NCI-H524 (cell line): ENCODE data around the gene C15orf39.
"Not testable (repeated sequence)": the region's sequence is repeated elsewhere in the genome, so short reads cannot be mapped to it uniquely, and the experiment has no call there.

Source experiments
- DNase-seq, 2 experiments: peaks; one replicate each; lab custom pipeline; 2025; lab: John Stamatoyannopoulos, UW

C15orf39 gene

DNA sequence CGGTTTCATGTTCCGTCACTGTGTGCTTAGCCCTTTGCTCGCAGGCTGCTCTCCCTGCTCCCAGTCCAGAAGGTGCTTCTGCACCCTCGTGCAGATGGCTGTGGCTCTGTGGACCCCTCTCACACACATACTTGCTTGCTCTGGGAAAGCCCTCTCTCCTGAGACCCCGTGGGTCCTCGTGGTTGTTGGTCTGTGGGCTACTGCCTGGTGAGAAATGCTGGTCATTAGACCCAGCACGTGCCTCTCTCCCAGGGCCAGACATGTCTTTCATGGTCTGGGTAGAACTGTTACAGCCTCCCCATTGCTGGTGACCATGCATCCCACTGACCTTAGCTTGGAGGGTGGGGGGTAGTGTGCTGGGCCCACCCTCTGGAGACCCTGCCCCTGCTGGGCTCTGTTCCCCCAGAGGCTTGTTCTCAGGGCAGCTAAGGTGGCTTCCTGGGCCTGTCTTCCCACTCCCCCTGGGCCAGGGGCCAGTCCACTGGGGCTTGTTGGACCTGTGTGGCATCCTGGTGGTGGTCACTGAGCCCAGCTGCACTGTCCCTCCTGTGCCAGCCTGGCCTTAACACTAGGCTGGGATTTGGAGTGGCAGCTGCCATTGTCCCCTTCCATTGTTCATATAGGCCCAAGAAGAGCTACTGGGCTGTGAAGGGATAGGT lies 10.6 kb downstream of the C15orf39 start:
- no peak for DNase-seq

DNA sequence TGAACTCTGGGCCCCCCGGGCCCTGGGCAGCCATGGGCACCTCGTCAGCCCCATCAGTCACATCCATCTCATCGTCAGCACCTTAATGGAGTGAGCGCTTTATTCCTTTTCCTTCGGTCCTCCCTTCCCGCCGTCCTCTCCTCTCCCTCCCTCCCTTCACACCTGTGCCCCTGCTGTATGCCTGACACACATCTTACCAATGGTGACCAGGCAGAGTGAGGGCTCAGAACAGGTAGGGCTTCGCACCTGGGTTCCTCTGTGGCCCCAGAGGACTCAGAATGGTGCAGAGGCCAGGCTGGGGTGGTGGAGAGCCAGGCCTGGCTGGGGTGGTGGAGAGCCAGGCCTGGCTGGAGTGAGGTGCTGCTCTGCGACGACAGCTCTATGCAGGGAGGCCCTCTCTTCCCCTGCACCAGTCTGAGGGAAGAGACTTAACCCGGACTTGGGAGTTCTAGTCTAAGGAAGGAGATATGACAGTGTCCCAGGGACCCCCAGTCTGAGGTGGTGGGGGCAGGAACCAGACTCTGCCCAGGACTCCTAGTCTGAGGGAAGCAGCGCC lies 11.6 kb downstream of the C15orf39 start:
- DNase-seq = no peak

DNA sequence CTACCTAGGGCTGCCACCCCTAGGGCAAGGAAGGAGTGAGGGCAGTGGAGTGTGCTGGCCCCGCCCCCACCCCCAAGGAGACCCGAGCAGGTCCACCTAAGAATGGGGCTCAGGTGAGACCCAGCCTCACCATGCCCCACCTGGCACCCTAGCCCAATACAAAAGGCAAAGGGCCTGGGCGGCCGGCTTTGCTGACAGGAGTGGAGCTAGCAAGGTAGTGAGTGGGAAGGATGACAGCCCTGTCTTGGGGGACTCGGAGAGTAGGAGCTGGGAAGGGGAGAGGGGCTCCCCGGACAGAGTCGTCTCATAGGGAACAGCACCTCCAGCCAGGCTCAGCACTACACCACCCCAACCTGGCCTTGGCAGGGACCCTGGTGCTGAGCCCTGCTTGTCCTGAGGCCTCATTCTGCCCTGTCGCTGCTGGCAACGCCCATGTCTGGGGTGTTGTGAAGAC lies 12.1 kb downstream of the C15orf39 start:
- no peak for DNase-seq

DNA sequence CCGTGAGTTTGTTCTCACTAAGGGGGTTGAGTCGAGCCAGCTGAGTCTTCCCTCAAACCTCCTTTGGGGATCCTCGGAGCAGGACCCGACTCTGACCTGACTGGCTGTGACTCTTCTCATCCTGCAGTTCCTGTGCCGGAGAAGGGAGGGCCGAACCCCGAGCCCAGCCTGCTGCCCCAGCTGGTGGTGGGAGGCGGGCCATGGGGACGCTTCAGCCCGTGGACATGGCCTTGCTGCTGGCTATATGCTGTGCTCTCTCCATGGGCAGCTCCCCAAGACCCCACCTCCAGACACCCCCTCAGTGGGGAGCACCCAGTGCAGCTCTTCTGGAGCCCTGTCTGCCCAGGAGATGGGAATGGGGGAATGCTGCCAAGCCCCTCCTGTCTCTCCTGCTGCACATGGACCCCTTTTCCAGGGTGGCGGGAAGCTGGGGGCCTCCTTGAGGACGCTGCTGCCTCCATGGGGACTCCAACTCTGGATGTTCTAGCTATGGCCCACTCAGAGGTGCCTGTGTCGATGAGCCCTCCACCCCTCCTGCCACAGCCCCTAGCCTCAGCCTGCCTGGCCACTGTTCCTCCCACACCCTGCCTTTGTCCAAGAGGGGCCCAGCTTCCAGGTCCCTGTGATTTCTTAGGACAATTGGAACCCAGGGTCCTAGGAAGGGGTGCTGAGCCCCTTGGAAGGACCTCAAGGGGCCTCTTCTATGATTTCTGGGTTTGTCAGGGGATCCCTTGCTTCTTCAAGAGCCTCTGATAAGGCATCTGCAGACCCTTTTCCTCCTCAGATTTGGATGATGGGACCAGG lies 12.8 kb downstream of the C15orf39 start:
- DNase-seq = no peak

DNA sequence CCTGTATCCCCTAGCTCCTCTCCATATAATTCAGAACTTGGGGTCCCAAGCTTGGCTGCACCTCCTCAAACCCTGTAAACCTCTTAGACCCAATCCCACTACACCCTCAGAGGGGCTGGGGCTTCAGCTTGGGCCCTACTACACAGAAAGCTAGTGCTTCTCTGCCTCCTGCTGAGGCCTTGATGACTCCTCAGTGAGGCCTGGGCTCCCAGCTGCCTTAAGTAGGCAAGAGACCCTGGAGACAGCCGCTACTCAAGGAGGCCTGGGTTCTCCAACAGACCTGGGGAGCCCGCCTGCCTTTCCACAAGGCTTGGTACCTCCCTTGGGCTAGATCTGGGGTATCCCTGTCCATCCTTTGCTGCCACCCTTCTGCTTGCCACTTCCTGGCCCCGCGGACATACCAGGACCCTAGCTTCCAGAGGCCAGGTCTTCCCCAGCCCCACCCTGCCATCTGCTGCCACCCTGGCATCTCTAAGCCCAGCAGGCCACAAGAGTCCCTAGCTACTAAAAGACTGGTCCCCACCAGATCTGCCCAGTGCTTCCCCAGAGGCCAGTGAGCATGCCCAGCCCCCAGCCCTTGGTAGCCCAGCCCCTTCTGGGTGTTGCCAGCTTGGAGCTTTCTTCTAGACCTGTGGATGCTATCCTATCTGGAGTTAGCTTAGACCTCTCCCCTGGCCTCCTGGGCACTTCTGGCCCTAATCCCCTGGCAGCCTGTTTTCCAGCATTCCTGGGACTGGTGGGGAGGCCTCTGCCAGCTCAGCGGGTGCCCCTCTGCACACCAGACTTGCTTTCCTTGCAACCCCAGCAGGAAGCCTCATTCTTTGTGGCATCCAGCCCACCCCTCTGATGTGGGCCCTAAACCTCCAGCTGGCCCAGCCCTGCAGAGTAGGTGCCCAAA lies 13.7 kb downstream of the C15orf39 start:
- peak; percentile 60 to 65 for DNase-seq

DNA sequence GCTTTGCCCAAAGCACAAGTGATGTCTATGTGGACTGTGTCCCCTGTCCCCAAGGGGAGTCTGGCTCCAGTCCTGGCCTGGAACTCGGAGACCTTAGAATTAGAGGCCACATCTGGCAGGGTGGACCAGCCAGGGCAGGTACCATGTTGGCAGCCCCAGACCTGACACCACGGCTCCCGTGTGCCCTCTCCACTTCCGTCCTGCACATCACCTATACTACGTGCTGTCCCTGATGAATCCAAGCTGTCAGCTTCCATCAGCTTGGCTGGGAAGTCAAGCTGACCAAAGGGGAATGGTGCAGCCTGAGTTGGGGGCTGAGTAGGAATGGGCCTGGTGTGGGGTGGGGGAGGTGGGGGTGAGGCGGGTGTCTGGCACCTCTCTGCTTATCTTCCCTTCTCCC lies 15.3 kb downstream of the C15orf39 start:
- no peak for DNase-seq

DNA sequence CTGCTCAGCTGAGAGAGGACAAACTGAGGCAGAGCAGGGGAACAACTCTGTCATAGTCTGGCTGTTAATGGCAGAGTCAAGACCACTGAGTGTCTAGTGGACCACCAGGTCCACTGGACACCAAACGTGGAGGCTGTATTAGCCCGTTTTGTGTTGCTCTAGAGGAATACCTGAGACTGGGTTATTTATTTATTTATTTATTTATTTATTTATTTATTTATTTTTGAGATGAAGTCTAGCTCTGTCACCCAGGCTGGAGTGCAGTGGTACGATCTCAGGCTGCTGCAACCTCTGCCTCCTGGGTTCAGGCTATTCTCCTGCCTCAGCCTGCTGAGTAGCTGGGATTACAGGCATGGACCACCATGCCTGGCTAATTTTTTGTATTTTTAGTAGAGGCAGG lies 15.9 kb downstream of the C15orf39 start:
- not testable (repeated sequence) for DNase-seq

DNA sequence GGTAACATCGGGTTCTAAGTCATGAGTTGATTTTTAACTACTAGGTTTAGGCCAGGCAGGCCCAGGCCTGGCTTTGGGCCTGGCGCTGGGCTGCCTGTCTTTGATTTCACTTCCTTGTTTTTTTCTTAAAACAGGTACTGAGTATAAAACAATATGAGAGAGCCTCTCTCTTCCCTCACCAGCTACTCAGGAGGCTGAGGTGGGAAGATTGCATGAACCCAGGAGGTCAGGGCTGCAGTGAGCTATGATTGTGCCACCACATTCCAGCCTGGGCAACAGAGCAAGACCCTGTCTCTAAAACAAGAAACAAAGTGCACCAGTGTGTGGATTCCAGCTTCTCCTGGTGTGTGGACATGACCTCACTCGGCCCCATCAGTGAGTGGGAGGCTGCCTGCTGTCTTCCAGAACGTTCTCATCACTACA lies 17.8 kb downstream of the C15orf39 start:
- DNase-seq = not testable (repeated sequence)

DNA sequence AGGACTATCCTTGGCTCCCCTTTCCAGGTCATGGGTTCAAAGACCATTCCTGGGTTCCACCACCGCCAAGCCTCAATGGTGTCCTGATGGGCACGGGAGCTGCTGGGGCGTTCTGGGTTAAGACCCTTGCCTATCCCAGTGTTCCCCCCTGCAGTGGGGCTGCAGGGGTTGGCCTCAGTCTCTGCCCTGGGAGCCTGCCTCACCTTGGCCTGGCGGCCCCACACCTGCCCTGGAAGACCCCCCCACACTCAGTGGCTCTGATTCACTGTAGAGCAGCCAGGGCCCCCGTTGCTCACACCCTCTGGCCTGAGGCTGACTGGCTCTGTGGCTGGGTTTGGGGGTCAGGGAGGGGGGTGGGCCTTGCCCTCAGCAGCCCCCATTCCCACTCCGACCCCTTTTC lies 22.0 kb downstream of the C15orf39 start:
- DNase-seq = no peak

DNA sequence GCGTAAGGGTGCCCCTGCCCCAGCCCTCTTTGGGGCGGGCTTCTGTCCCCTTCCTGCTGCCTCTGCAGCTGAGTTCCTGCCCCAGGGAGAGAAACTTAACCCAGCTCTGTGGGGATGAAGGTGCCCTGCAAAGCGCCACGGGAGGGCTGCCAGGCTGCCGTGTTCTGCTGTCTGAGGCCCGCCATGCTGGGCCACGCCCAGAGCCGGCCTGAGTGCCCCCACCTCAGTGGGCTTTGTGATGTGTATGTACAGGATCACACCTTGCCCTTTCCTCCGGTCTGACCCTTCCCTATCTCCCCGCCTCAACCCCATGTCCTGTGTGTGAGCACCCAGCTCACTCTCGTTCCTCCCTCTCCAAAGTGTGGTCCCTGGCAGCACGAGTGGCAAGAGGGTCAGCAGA lies 22.6 kb downstream of the C15orf39 start:
- DNase-seq = no peak

DNA sequence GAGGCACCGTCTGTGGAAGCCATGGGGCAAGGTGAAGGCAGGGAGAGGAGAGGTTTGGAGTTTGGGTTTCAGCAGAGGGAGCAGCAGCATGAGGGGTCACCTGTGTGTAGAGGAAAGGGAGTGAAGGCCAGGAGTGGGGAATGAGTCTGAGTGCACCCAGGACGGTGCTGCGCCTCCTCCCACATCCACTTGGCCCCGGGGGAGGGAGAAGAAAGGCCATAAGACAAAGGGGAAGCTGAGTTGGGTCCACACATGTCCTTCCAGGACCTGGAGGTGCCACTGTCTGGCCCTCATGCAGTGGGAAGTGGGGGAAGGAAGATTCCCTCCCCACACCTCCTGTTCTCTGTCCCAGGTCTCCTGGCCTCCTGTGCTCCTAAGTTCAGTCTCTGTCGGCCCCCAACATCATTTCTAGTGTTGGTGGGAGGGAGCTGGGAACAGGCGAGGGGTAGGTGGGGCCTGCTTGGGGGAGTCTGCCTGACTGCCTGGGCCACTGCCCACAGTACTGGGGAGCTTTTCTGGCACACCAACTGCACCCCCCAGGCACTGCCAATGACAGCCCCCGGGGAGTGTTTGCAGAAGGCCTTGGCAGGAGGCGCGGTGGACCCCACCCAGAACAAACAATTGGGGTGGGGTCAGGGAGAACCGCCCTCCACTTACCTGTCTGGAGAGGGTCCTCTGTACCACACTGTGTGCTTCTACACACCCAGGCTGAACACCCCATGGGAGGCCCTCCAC lies 23.6 kb downstream of the C15orf39 start:
- not testable (repeated sequence) for DNase-seq

DNA sequence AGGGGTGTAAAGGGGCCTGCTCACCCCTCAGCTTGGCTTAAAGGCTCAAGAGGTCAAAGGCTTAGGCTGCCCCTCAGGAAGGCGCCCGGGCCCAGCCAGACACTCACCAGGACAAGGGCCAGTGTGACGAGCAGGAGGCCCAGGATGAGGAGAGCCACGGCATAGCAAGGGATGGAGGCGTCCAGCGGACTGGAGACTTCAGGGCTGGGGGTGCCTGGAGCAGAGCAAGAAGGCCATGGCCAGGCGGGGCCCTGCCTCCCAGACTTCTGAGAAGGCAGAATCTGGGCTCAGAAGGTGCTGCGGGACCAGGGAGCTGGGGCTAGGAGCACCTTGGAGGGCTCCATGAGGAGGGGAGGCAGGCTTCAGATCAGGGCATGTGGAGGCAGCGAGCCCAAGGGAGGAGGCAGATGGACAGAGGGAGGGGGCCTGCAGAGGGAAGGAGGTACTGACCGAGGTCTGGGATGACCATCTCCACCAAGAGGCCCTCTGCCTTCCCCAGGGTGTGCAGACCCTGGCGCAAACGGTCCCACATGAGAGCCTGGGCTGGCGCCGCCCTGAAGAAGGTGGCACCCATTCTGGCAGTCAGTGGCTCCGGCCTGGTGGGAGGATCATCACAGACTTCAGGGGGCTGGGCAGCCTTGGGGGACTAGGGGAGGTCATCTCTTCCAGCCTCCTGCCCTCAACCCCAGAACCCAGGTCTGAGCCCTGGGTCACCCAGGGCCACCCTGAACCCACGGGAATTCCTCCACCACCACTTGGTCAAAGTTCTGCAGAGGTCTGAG lies 24.5 kb downstream of the C15orf39 start:
- DNase-seq = no peak

DNA sequence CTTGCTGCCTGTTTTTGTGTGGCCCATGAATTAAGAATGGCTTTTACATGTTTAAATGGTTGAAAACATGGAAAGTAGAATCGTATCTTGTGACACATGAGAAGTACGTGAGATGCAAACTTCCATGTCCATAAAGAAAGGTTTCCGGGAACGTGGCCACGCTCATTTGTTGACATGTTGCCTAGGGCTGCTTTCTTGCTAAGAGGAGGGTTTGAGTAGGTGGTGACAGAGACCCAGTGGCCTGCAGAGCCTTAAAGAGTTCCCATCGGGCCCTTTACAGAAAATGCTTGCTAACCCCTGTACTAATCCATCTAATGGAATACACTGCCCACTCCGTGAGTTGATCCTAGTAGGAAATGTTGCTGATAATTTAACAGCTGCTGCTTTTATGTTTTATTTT lies 25.4 kb downstream of the C15orf39 start:
- DNase-seq = not testable (repeated sequence)

DNA sequence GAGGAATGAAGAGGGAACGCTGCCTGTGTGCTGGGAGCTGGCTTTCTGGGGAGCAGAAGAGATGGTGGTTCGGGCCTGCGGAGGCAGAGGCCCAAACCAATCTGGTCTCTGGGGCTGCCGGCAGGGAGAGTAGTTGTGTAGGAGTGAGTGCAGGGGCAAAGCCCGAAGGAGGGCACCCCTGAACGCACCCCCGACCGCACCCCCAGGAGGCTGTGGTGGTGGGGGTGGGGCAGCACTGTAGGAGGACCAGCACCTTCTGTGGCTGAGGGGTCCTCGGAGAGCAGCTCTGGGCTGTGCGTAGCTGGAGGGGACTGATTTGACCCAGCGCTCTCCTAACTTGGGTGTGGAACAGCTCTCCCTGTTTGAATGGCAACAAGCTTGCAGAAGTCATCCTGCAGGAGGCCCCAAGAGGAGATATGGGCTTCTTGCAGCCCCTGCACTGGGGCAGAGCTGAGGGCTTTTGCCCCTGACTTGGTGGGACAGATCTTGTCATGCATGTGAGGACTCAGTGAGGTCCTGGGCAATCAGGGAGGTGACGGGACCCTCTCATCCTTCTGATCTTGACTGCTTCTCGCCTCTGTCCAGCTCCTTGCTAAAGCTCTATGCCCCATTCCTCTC lies 26.1 kb downstream of the C15orf39 start:
- no peak for DNase-seq

DNA sequence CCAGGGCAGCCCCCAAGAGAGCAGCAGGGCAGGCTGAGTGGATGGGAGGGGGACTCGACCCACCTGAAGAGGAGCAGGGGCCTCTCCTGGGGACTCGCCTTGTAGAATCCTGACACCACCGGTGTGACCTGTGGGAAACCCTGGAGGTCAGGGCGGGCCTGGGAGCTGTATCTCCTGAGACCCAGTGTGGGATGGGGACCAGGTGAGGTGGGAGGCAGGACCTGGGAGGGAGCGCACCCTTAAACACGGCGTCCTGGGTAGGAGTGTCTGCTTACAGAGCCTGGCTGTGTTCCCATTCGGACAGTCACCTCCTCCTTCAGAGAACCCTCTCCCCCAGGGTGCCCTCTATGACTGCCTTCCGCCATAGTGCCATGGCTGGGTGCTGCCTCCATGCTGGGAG lies 27.1 kb downstream of the C15orf39 start:
- DNase-seq = no peak

DNA sequence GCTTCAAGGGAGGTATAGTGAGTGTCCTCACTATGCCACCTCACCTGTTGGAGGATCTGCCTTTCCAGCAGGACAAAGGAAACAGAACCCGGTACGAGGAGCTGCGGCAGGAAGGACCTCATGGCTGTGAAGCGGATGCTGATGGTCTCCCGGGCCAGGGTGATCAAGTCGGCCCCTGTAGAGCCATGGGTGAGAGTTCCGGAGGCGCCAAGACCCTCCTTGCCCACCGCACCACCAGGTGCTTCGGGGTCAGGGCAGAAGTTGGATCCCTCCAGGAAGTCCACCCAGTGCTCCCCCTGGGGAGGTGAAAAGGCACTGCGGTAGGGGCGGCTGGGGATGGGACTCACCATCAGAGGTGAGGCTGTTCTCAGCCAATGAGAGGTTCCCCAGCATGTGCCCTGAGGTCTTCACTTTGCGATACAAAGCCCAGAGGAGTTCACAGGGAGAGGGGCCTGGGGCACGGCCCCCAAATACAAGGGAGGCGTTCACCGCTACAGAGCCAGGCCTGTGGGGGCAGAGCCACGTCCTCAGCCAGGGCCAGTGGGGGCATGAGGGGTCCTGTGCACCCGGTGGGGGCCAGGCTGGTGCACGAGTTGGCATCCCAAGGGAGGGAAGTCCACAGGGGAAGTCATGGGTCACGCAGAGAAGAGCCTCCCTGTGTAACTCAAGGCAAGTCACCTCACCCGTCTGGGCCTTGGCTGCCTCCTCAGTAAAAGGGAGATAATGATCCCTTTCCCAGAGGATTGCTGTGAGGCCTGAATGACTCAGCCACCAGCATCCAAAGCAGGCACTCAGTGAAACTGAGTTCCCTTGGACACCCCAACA lies 27.7 kb downstream of the C15orf39 start:
- no peak for DNase-seq

DNA sequence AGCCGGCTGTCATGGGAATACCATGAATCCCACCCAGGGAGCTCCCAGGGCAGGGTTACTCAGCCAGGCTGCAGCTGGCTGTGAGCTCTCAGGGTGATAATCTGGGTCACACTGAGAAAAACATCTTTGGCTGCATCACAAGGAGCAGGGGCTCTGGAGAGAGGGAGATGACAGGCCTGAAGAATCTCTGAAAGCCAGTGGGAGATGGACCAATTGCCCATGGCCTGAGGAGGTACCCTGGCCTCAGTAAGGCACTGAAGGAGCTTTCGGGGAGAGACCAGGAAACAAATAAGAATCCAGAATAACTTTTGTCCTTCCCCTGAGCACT lies 28.3 kb downstream of the C15orf39 start:
- no peak for DNase-seq

DNA sequence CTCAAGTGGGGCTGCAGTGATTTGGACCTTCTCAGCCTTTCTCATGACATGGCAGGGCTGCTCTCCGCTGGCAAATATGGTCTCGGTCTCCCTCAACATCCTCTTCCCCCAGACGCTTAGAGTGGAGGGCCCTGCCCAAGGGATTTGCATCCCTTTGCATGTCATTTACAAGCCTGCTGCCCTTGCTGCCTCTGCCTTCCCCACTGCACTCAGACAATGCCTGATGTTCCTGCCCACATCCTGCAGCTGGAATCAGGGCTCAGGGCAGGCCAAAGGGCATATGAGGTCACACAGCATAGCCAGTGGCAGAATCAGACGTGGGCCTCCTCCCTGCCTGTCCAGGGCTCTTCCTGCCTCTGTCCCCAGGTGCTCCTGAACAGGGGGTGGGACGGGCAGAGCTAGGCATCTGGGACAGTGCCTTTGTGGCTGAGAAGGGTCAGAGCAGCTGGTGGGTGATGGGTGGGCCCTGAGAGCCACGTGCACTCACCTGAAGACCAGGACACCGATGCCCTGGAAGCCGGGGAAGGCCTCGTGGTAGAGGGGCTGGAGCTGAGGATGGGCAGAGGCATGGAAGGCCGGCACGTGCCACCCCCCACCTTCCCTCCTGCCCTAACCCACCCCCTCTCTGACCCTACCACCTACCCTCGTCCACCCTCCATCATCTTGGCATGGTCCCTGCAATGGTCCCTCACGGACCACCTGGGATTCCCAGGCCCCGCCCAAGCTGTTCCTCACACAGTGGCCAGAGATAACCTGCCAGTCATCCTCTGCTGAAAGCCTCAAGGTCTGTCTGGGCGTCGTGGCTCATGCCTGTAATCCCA lies 29.1 kb downstream of the C15orf39 start:
- no peak for DNase-seq

DNA sequence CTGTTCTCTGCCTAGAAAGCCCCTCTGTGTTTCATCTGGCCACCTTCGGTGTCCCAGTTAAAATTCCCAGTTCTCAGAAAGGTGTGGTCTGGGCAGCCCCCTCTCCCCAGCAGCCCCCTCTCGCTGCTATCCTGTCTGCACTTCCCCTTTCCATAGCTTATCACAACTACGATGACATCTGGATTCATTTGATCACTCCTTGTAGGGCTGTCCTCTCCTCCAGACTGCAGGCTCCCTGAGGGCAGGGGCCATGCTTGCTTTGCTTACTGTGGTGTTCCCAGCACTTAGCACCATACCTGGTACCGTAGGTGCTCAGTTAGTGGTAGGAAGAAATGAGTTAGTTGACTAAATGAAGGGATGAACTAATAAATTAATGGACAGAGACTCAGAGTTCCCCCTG lies 30.2 kb downstream of the C15orf39 start:
- DNase-seq = no peak
